ENCODE results near the gene POGLUT2. TPM values are rescaled to one million over a fixed set of nuclear protein-coding genes. Genes with fewer than 3 reads are reported as not detected.

The POGLUT2 gene
- total and polyA plus RNA-seq, 10 of the 15 experiments (the other 5 are each of a cell fraction or from before 2014, with no cell fraction given) = 2.9 to 11.3 (median 7.6) TPM

- RAD21 ChIA-PET (ENCODE audit: unreplicated experiment) = interaction anchor here (1.6 kb wide), 1 partner anchor 14 kb away, joined by 6 read pairs; no protein-coding TSS in a partner anchor
- SMC1A ChIA-PET (ENCODE audit: uncharacterized antibody, unreplicated experiment) = interaction anchor here (0.6 to 3.7 kb wide), 8 partner anchors 8 to 205 kb away, joined by 3 to 22 read pairs (median 3); partner anchors contain the start of genes ERCC5 and TEX30
- POLR2A ChIA-PET = interaction anchor here (0.8 to 3.4 kb wide), 9 partner anchors 8 to 207 kb away, joined by 3 to 16 read pairs (median 4); partner anchors contain the start of genes ERCC5 and TEX30
- DNase-seq (ENCODE audit: low read depth, low spot score) (no peak), FAIRE-seq (no peak), ATAC-seq (peak; percentile 87)
- in situ Hi-C loops (cut with MboI) (no loop called here), intact Hi-C loops (cut with micrococcal nuclease; ENCODE audit: unreplicated experiment) (loop anchor here (1.0 kb wide), 3 partner anchors 27 to 204 kb away; partner anchors contain the start of genes ERCC5, TEX30 and TPP2)
- no peaks in the 10 kb centered on the region for H4K20me1 ChIP-seq (ENCODE audit: control insufficient read depth, insufficient read depth)
- peak overlapping the region; percentile 87 for H3K9ac ChIP-seq (ENCODE audit: control insufficient read depth, insufficient read depth, low read length)
- CTCF ChIA-PET = interaction anchor here (0.6 to 4.3 kb wide), 20 partner anchors 8 to 750 kb away, joined by 3 to 21 read pairs (median 3); partner anchors contain the start of genes ERCC5, TEX30 and TPP2
- peak overlapping the region; percentile 72 for H3K27ac ChIP-seq (ENCODE audit: control insufficient read depth, insufficient read depth)
- no TSS peak for BruUV-seq (replicated peaks)
- peaks cover 18% of the 10 kb centered on the region for H3K79me2 ChIP-seq (ENCODE audit: control insufficient read depth, insufficient read depth, low read length)
- H2AFZ ChIP-seq (ENCODE audit: control insufficient read depth, low read depth, low read length) = peak overlapping the region; percentile 98
- peaks cover 5% of the 10 kb centered on the region; the same call in 1 of the 2 replicates for H3K4me1 ChIP-seq (ENCODE audit: control insufficient read depth, insufficient read depth, low read length)
- peak overlapping the region; percentile 77 for H3K4me3 ChIP-seq
- H3K4me2 ChIP-seq (ENCODE audit: control insufficient read depth, insufficient read depth) = peak overlapping the region; percentile 85
- H3K9me3 ChIP-seq (replicated peaks; ENCODE audit: control insufficient read depth, insufficient read depth, low read length) = no peaks in the 10 kb centered on the region
- 2% methylated on average over 47 of the region's 81 CpGs for WGBS (ENCODE audit: insufficient coverage, insufficient replicate concordance, low lambda C conversion rate, missing lambda C conversion rate)
- H3K36me3 ChIP-seq (ENCODE audit: control insufficient read depth in 2 of 2, insufficient read depth in 2 of 2, low read length in 1 of 2) = no peaks in the 10 kb centered on the region
- no peaks in the 10 kb centered on the region for H3K27me3 ChIP-seq (replicated peaks in 1 of 2; ENCODE audit: control insufficient read depth in 2 of 2, insufficient read depth in 2 of 2, low read length in 1 of 2)
- TF ChIP-seq, protein P1, sequence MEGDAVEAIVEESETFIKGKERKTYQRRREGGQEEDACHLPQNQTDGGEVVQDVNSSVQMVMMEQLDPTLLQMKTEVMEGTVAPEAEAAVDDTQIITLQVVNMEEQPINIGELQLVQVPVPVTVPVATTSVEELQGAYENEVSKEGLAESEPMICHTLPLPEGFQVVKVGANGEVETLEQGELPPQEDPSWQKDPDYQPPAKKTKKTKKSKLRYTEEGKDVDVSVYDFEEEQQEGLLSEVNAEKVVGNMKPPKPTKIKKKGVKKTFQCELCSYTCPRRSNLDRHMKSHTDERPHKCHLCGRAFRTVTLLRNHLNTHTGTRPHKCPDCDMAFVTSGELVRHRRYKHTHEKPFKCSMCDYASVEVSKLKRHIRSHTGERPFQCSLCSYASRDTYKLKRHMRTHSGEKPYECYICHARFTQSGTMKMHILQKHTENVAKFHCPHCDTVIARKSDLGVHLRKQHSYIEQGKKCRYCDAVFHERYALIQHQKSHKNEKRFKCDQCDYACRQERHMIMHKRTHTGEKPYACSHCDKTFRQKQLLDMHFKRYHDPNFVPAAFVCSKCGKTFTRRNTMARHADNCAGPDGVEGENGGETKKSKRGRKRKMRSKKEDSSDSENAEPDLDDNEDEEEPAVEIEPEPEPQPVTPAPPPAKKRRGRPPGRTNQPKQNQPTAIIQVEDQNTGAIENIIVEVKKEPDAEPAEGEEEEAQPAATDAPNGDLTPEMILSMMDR (IDR thresholded peaks at IDR 0.05 in 2 of 3, conservative IDR thresholded peaks at IDR 0.05 in 1 of 3; ENCODE audit: control insufficient read depth in 2 of 3, extremely low read depth in 1 of 3, insufficient read depth in 1 of 3, low read depth in 3 of 3, low read length in 3 of 3) = peak; percentile 76 to 91 (median 83)
- TF ChIP-seq POLR2AphosphoS5 (IDR thresholded peaks at IDR 0.05; ENCODE audit: low read length) (peak; percentile 47; the same call in 1 of the 2 replicates), YBX1 (IDR thresholded peaks at IDR 0.05) (no peak), MYC (IDR thresholded peaks at IDR 0.05; ENCODE audit: insufficient read depth, insufficient read length, insufficient replicate concordance, low read length, severe bottlenecking) (no peak), HDAC6 (IDR thresholded peaks at IDR 0.05; ENCODE audit: unreplicated experiment) (peak; percentile 69), POLR2A (IDR thresholded peaks at IDR 0.05; ENCODE audit: low read depth, low read length) (peak; percentile 85), SRF (IDR thresholded peaks at IDR 0.05; ENCODE audit: low read depth in 2 of 2, low read length in 2 of 2) (no peak), STAT1 (conservative IDR thresholded peaks at IDR 0.05) (0 out of 2 replicates have a peak, but pooled peaks have one; percentile 52), BACH1 (IDR thresholded peaks at IDR 0.05; ENCODE audit: borderline replicate concordance) (peak; percentile 88), TCF3 (IDR thresholded peaks at IDR 0.05; ENCODE audit: borderline replicate concordance, insufficient read depth, low read depth, low read length) (no peak), MEF2A (IDR thresholded peaks at IDR 0.05; ENCODE audit: insufficient read depth, low read depth, low read length) (0 out of 2 replicates have a peak, but pooled peaks have one; percentile 22), ASH2L (IDR thresholded peaks at IDR 0.05; ENCODE audit: borderline replicate concordance, low read depth) (no peak), EP300 (IDR thresholded peaks at IDR 0.05; ENCODE audit: borderline replicate concordance in 1 of 2, control insufficient read depth in 1 of 2, low read depth in 2 of 2, low read length in 2 of 2) (no peak), RUNX3 (IDR thresholded peaks at IDR 0.05; ENCODE audit: low read length) (peak; percentile 34; the same call in 1 of the 2 replicates)
- TF ChIP-seq, protein P2, sequence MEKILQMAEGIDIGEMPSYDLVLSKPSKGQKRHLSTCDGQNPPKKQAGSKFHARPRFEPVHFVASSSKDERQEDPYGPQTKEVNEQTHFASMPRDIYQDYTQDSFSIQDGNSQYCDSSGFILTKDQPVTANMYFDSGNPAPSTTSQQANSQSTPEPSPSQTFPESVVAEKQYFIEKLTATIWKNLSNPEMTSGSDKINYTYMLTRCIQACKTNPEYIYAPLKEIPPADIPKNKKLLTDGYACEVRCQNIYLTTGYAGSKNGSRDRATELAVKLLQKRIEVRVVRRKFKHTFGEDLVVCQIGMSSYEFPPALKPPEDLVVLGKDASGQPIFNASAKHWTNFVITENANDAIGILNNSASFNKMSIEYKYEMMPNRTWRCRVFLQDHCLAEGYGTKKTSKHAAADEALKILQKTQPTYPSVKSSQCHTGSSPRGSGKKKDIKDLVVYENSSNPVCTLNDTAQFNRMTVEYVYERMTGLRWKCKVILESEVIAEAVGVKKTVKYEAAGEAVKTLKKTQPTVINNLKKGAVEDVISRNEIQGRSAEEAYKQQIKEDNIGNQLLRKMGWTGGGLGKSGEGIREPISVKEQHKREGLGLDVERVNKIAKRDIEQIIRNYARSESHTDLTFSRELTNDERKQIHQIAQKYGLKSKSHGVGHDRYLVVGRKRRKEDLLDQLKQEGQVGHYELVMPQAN (conservative IDR thresholded peaks at IDR 0.05) = peak; percentile 50; the same call in 1 of the 2 replicates
- TF ChIP-seq, protein P3, sequence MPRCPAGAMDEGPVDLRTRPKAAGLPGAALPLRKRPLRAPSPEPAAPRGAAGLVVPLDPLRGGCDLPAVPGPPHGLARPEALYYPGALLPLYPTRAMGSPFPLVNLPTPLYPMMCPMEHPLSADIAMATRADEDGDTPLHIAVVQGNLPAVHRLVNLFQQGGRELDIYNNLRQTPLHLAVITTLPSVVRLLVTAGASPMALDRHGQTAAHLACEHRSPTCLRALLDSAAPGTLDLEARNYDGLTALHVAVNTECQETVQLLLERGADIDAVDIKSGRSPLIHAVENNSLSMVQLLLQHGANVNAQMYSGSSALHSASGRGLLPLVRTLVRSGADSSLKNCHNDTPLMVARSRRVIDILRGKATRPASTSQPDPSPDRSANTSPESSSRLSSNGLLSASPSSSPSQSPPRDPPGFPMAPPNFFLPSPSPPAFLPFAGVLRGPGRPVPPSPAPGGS (IDR thresholded peaks at IDR 0.05; ENCODE audit: borderline replicate concordance, insufficient read depth, low read depth, low read length, poor library complexity, severe bottlenecking) = peak; percentile 12
Observed at GRCh38 chr13:102800145-102801041, 1.6 kb upstream of the POGLUT2 start.
